H1 (cell line): ENCODE measurements around the gene RAB31. TPM values are rescaled to one million over a fixed set of nuclear protein-coding genes. Genes with fewer than 3 reads are reported as not detected.

Experiments used
- JUND ChIP-seq: IDR thresholded peaks from 2 replicates; pipeline ENCODE4 v1.6.1; 2011; ENCODE audit warnings: mild to moderate bottlenecking, improper control_type of control experiment, low read length
- MAX ChIP-seq: IDR thresholded peaks from 2 replicates; pipeline ENCODE4 v1.6.1; 2012; ENCODE audit warnings: inconsistent platforms
- SIN3A ChIP-seq, 2 experiments: IDR thresholded peaks in 1 of 2; conservative IDR thresholded peaks in 1 of 2; 2 replicates each; pipeline ENCODE4 v1.6.1; 2011 to 2012; ENCODE audit warnings: low read length in 2 of 2, improper control_type of control experiment in 1 of 2, low read depth in 1 of 2, mild to moderate bottlenecking in 1 of 2
- TBP ChIP-seq: IDR thresholded peaks from 2 replicates; pipeline ENCODE4 v1.6.1; 2011; ENCODE audit warnings: low read depth, low read length, improper control_type of control experiment
- TCF12 ChIP-seq: IDR thresholded peaks from 2 replicates; pipeline ENCODE4 v1.6.1; 2011; ENCODE audit warnings: low read depth, mild to moderate bottlenecking, low read length
- polyA plus RNA-seq, 7 experiments: library from polyadenylated mRNA; depleted of rRNA in 3 of 7; stranded (reverse) in 5 of 7; unstranded in 2 of 7; fragments of >200 nt in 5 of 7; fragments of 200-250 nt in 2 of 7; gene quantifications; 1 replicate in 5 of 7; 2 replicates in 1 of 7; 4 replicates in 1 of 7; pipeline versions ENCODE4 v1.2.1 to v1.2.3, GENCODE V29; 2011 to 2013; ENCODE audit warnings: missing spikeins in 2 of 7, mixed read lengths in 2 of 7
- total RNA-seq: library from RNA; stranded (reverse); fragmentation: NEBNext Ultra II Directional; extraction: Animal tissue kit (Norgen Biotek cat#: 25700); gene quantifications from 2 replicates; pipeline ENCODE4 v1.2.1, GENCODE V29; 2021

Gene RAB31
- total and polyA plus RNA-seq, 2 of the 8 experiments (the other 6 are each of a cell fraction or from before 2014, with no cell fraction given) = 15.2 to 40.9 TPM

- no peak; the same call in 1 of the 2 replicates for TF ChIP-seq MAX
- TF ChIP-seq SIN3A (conservative IDR thresholded peaks at IDR 0.05 in 1 of 2, IDR thresholded peaks at IDR 0.05 in 1 of 2; ENCODE audit: low read depth in 1 of 2, low read length in 2 of 2) = no peak
- no peak for TF ChIP-seq TCF12
- no peak for TF ChIP-seq TBP
- no peak for TF ChIP-seq JUND
Observed at GRCh38 chr18:9803698-9804516, 95.8 kb downstream of the RAB31 start (continued).
